ENCODE data around the gene NR1I3.

The NR1I3 gene

DNA sequence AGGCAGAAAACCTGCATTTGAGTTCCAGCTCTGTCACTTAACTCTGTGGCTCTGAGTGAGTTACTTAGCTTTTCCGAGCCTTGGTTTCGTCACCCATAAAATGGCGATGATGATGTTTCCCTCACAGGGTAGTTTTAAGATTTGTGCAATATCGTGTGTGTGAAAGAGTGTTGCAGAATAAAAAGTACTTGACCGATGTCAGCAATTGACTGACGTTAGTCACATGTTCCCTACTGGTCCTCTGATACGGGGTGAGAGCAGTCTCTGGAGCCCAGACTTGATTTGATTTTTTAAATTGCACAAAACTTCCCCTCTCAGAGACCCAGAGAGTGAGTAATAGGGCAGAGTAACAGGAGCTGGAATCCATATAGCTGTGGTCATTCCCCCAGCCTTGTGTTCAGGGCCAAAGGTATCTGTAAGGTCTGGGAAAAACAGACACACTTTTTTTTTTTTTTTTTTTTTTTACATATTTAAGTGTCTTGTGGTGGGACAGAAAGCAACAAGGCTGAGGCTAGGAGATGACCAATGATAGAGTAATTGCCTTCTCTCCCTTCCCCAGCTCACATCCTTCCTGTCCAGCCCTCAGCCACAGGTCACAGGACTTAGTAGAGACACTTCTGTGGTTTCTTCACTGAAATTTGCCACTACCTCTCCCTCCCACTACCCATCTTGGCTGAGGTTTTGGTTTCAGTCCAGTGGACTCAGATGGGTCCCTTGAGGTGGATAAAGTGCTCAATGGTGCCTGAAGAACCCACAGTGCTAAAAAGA lies 20.9 kb downstream of the NR1I3 start:
- Mint-ChIP-seq H3K36me3 (peaks cover 33% of the 10 kb centered on the region), H3K27ac (peak overlapping the region; percentile 87), H3K4me3 (peak overlapping the region; percentile 34), H3K4me1 (peaks cover 29% of the 10 kb centered on the region), H3K9me3 (no peaks in the 10 kb centered on the region)
- peak; percentile 77 for ATAC-seq
- DNase-seq (ENCODE audit: low spot score in 2 of 2) = no peak

DNA sequence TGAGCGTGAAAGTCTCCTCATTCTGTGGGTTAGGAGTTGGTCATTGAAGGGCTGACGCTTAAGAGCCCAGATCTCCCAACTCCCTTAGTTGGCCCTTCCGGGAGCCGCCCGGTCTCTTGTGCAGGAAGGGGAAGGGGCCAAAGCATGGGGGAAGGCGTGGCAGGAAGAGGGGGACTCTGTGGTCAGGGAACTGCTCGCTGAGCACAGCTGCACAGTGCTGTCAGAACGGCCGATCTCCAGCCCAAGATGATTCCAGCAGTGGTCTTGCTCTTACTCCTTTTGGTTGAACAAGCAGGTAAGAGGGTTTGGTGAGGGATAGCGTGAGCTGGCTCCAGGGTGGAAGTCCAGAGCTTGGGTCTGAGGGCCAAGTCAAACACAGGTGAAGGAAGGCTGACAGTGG lies 22.9 kb downstream of the NR1I3 start, which contains the start of gene FCER1G:
Gene FCER1G (plus strand): TSS at position 220 of the 400 bp plus-strand sequence. CDS start 27 bp downstream, at position 247.
- Mint-ChIP-seq H3K4me3 (no peak within 1 kb of the TSS), H3K4me1 (peaks cover 30% of the 10 kb centered on the region), H3K27ac (peak within 1 kb of the TSS; percentile 65), H3K9me3 (no peaks in the 10 kb centered on the region), H3K36me3 (peaks cover 54% of the 10 kb centered on the region)
- DNase-seq (ENCODE audit: low spot score in 2 of 2) (no peak), ATAC-seq (no peak)

DNA sequence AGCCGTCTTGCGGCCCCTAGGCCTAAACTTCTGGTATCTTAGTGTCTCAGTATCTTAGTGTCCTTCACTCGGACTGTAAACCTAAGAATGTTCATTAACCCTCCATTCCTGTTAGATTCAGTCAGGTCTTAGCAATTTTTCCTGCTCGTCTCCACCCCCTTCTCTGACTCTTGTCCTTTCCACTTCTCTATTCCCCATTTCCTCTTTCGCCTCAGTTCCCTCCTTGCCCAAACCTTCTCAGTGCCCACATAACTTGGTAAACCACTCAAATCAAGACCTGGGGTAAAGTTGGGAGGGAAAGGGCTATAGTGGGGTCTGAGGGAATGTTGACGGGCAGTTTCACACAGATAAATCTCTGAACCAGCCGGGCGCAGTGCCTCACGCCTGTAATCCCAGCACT lies 23.6 kb downstream of the NR1I3 start:
- Mint-ChIP-seq H3K27ac (peak overlapping the region; percentile 65), H3K9me3 (no peaks in the 10 kb centered on the region), H3K36me3 (peaks cover 61% of the 10 kb centered on the region), H3K4me3 (no peak overlapping the region), H3K4me1 (peaks cover 37% of the 10 kb centered on the region)
- DNase-seq (ENCODE audit: low spot score in 2 of 2) = no peak
- no peak for ATAC-seq

DNA sequence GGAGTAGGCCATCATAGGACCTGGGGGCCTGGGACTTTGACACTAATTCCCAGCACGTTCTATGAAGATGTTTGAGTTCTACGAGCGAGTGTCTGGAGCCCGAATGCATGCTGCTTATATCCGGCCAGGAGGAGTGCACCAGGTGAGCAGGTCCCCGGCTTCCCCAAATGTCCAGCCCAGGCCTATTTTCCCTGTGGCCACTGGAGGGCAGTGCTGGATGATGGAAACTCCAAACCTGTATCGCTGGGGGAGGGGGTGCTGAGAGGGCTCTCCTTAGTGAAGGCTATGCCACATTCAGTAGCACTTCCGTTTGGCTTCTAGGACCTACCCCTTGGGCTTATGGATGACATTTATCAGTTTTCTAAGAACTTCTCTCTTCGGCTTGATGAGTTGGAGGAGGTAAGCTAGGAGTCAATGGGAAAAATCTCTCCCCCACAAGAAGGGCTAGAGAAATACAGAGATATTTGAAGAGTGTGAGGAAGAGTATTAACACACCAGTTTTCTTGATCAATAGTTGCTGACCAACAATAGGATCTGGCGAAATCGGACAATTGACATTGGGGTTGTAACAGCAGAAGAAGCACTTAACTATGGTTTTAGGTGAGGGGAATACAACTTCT lies 28.1 kb downstream of the NR1I3 start:
- peaks cover 28% of the 10 kb centered on the region for H3K4me1 Mint-ChIP-seq
- DNase-seq (ENCODE audit: low spot score in 2 of 2) (peak; percentile 48 to 80), ATAC-seq (peak; percentile 86)
- H3K4me3 Mint-ChIP-seq = no peak overlapping the region
- peaks cover 100% of the 10 kb centered on the region for H3K36me3 Mint-ChIP-seq
- H3K9me3 Mint-ChIP-seq = no peaks in the 10 kb centered on the region
- H3K27ac Mint-ChIP-seq = peak overlapping the region; percentile 6

DNA sequence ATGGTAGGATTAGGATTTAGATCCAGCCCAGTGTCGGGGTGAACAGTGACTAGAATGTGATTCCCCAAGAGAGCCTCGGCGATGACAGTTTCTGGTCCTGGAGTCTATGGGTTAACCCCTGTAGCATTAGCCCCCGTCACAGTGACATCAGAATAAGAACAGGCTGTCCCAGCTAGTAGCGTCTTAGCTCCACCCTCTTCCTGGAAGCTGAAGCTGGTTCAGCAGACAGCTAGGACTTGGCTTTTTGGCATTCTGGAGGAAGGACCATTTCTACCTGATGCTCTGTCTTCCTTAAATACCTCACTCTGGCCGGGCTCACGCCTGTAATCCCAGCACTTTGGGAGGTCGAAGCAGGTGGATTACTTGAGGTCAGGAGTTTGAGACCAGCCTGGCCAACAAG lies 30.8 kb downstream of the NR1I3 start:
- ATAC-seq (no peak), DNase-seq (ENCODE audit: low spot score in 2 of 2) (no peak)
- no peaks in the 10 kb centered on the region for H3K9me3 Mint-ChIP-seq
- H3K4me3 Mint-ChIP-seq = no peak overlapping the region
- H3K36me3 Mint-ChIP-seq = peaks cover 89% of the 10 kb centered on the region
- H3K4me1 Mint-ChIP-seq = peaks cover 43% of the 10 kb centered on the region
- no peak overlapping the region for H3K27ac Mint-ChIP-seq

DNA sequence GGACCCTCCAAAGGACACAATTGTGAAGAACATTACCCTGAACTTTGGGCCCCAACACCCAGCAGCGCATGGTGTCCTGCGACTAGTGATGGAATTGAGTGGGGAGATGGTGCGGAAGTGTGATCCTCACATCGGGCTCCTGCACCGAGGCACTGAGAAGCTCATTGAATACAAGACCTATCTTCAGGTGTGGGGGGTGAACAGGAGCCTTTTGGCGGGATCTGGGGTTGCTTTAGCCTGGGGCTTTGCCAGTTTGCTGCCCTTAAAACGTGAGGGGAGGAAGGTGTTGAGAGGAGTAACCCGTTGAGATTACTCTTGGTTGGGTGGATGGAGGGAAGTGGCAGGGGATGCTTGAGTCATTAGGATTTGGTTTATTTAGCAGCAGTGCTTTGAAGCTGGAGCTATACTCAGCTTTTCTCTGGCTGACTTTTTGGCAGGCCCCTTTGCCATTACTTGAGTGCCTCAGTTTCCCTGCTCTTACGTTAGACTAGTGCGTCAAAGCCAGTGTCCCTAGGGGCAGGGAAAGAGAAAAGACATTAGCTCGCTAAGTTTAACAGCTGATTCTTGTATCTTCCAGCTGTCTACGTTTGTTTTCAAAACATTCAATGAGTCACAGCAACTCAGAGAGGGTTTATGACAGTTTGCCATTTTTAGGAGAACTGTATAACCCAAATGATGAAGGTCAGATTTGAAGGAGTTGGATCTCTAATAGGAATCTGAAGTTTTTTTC lies 31.4 kb downstream of the NR1I3 start:
- H3K9me3 Mint-ChIP-seq = no peaks in the 10 kb centered on the region

DNA sequence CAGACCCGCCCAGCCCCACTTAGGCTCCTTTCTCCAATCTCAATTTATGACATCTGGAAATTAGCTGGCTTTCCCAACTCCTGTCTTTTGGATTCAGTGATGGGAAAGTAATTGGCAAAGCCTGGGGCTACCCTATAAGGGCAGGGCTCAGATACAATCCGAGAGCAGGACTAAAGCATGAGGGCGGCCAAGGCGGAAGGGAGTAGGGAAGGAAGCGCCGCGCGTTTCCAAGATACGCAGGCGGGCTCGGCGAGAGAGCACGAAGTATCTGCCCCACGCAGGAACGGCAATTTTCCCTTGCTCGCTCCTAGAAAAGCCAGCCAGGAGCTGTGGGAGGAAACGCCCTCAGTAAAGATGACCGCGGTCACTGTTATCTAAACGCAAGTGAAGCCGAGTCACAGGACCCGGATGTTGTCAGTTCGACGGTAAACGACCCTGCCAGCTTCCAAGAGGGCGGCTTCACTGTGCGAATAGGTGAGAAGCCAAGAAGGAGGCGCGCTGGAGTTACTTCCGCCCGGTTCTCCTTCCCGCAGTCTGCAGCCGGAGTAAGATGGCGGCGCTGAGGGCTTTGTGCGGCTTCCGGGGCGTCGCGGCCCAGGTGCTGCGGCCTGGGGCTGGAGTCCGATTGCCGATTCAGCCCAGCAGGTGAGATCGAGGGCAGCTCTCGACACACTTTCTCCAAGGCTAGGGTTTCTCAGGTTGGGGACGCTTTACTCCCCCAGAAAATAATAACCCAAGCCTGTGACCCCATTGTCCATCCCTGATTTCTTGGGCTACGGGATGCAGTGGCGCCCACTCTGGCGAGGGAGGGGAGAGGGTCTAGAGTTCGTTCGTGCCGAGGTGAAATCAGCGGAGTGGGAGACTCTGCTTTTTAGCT lies 35.9 kb downstream of the NR1I3 start, which contains the start of gene NDUFS2:
Gene NDUFS2 (plus strand): TSS at position 532 of the 877 bp plus-strand sequence. CDS start 19 bp downstream, at position 551.
- ATAC-seq (peak; percentile 99), DNase-seq (ENCODE audit: low spot score in 2 of 2) (peak; percentile 77 to 92)
- Mint-ChIP-seq H3K9me3 (no peaks in the 10 kb centered on the region), H3K4me1 (peaks cover 66% of the 10 kb centered on the region), H3K4me3 (peak within 1 kb of the TSS; percentile 85), H3K27ac (peak within 1 kb of the TSS; percentile 95), H3K36me3 (peaks cover 42% of the 10 kb centered on the region)

More for the DNA sequence above, 31.4 kb downstream of the NR1I3 start:
- no peak for DNase-seq (ENCODE audit: low spot score in 2 of 2)
- Mint-ChIP-seq H3K27ac (no peak overlapping the region), H3K36me3 (peaks cover 87% of the 10 kb centered on the region), H3K4me3 (no peak overlapping the region), H3K4me1 (peaks cover 47% of the 10 kb centered on the region)
- no peak for ATAC-seq

DNA sequence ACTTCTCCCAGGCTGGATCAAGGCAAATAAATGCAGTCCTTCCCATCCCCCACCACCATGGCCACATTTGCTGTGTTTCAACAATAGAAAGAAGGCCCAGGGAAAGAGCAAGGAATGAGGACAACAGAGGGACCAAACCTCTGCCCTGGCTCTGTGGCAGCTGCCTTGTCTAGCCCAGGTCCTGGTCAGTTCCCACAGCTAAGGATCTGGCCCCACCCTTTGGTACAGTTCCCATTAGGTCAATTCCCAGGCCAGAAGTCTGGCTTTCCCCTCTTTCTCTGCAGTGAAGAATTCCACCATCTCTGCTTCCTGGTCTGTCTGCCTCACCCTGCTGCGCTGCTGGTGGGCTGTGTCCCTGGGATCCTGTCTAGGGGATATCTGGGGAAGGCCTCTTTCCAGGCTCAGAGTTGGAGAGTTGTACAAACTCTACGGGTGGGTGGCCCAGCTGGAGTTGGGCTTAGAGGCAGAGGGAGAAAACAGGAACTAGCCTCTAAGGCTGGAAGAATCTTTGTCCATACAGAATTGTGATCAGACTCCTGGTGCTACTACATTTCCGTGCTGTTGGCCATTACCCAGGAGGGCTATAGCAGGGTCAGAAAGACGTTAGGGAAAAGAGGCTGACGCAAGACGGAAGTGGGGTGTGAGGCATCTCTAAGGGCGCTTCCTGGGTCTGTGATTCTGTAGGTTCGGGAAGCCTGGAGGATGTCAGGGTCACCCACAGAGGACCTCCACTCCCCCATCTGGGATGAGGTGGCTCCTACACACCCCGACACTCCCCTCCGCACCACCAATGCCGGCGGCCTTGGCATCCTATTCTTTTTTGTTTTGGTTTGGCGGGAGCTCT lies 36.8 kb downstream of the NR1I3 start:
- DNase-seq (ENCODE audit: low spot score in 2 of 2) = peak in 1 of 2 donors; percentile 54
- Mint-ChIP-seq H3K4me1 (peaks cover 62% of the 10 kb centered on the region), H3K4me3 (peak overlapping the region; percentile 85), H3K27ac (peak overlapping the region; percentile 95), H3K9me3 (no peaks in the 10 kb centered on the region), H3K36me3 (peaks cover 33% of the 10 kb centered on the region)
- ATAC-seq = no peak

DNA sequence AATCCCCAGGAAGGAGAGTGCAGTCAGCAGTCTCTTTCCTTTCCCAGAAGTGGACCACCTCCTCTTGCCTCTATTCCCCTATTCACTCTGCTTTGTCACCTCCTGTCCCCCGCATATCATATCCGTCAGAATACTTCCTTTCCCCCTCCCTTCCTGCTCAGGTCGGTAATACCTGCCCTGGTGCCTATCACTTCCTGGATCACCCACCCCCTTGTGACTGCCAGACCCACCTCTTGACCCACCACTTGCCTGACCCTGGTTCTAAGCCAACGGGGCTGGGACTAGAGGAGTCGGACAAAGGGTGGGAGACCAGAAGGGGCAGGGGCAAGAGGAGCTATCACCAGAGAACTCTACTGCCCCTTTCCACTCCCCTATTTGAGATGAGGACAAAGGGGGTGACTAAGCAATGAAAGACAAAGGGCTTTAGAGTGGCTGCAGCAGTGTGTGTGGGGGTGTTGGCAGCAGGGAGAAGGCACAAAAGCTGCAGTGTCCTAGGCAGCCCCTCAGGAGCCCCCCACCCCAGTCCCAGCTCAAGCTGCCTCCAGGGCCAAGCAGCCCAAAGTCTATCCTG lies 37.5 kb downstream of the NR1I3 start:
- no peak for ATAC-seq
- H3K9me3 Mint-ChIP-seq = no peaks in the 10 kb centered on the region
- H3K4me1 Mint-ChIP-seq = peaks cover 62% of the 10 kb centered on the region
- H3K27ac Mint-ChIP-seq = peak overlapping the region; percentile 95
- H3K36me3 Mint-ChIP-seq = peaks cover 26% of the 10 kb centered on the region
- DNase-seq (ENCODE audit: low spot score in 2 of 2) = peak in 1 of 2 donors; percentile 66
- peak overlapping the region; percentile 85 for H3K4me3 Mint-ChIP-seq

DNA sequence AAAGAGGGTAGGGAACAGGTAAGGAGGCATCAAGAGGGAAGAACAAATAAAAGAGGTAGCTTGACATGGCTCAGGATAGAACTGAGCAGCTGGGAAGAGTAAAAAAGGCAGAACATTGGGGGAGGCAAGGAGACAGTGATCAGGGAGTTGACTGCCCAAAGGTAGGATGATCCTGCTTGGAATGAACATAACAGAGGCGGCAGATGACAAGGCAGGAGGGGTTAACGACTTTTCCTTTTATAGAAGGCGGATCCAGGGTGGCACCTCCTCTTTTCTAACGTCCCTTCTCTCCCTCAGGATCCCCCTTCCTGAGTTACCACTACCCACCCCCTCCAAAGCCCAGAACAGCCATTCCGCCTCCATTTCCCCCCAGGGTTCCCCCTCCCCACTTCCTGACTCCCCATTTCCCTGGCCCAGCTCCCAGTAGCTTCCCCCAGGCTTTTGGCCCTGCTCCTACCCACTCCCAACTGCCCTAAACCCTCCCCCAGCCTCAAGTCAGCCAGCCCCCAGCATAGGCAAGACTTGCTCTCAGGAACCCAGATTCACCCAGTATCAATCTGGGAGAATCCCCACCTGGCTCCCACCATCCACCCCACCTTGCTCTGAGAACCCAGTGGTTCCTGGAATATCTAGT lies 38.4 kb downstream of the NR1I3 start:
- peaks cover 65% of the 10 kb centered on the region for H3K4me1 Mint-ChIP-seq
- H3K9me3 Mint-ChIP-seq = no peaks in the 10 kb centered on the region
- ATAC-seq (no peak), DNase-seq (ENCODE audit: low spot score in 2 of 2) (no peak)
- peak overlapping the region; percentile 95 for H3K27ac Mint-ChIP-seq
- H3K4me3 Mint-ChIP-seq = peak overlapping the region; percentile 85
- peaks cover 17% of the 10 kb centered on the region for H3K36me3 Mint-ChIP-seq

DNA sequence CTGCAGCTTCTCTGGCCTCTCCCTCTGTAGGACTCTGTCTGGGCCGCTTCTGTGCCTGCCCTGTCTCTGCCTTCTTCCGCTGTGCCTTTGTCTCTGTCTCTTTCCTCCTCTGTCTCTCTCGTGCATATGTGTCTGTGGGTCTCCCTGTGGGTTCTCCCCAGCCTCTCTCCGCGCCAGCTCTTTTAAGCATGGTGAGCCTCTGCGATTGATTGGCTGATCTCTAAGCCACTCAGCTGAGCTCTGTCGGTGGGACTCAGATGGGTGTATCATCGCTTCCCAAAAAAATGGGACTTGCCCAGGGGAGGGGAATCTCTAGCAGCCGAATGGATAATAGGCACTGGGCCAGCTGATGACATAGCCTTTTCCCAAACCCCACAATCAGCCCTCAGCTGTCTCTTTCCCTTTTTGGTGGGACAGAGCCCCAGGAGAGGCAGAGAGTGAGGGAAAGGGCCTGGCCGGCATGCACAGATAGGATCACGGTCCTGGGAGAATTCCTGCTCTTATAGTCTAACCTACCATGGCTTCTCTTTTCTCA lies 39.0 kb downstream of the NR1I3 start, which contains the start of gene ADAMTS4:
Gene ADAMTS4 (minus strand): TSS at position 158 of the 535 bp plus-strand sequence. CDS start 427 bp downstream, outside the sequence.
- H3K4me1 Mint-ChIP-seq = peaks cover 59% of the 10 kb centered on the region
- peak within 1 kb of the TSS; percentile 95 for H3K27ac Mint-ChIP-seq
- H3K36me3 Mint-ChIP-seq = peaks cover 11% of the 10 kb centered on the region
- peak within 1 kb of the TSS; percentile 85 for H3K4me3 Mint-ChIP-seq
- no peak for ATAC-seq
- DNase-seq (ENCODE audit: low spot score in 2 of 2) = no peak
- no peaks in the 10 kb centered on the region for H3K9me3 Mint-ChIP-seq

DNA sequence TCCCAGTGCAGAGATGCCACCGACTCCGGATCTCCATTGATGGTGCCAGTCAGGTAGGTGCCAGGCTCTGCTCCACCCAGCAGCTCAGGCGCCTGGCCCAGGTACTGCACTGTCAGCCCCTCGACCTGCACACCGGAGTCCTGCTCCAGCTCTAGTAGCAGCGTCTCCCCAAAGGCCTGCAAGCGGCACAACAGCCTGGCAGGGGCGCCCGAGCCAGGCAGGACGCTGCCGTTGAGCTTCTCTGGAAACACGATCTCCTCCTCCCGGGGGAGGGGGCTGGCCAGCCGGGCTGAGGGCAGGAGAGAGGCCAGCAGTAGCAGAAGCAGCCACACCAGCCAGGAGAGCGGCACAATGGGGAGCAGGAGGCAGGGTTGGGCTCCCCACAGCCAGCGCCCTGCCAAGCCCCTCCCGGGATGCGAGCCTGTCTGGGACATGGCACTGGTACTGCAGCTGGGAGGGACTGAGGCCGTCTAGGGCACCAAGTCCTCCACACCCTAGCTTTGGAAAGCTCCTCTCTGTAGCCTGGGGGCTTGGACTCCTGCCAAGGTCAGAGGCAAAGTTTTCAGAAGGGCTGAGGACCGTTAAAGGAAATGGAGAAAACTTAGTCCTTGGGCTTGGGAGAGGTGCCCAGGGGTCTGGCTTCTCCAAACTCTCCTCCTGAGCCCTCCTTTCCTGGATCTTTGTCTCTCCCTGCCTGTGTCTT lies 39.7 kb downstream of the NR1I3 start:
- peaks cover 55% of the 10 kb centered on the region for H3K4me1 Mint-ChIP-seq
- no peak overlapping the region for H3K4me3 Mint-ChIP-seq
- H3K27ac Mint-ChIP-seq = peak overlapping the region; percentile 32
- ATAC-seq (no peak), DNase-seq (ENCODE audit: low spot score in 2 of 2) (no peak)
- H3K9me3 Mint-ChIP-seq = no peaks in the 10 kb centered on the region
- H3K36me3 Mint-ChIP-seq = peaks cover 6% of the 10 kb centered on the region

Measured in stimulated activated effector memory CD8-positive, alpha-beta T cell treated with anti-CD3 and anti-CD28 coated beads, Interleukin-12 subunit alpha, Interleukin-12 subunit beta, amount 100 ng/mL, for 72 hours (primary cell).